ENCODE measurements around the gene C16orf54. TPM values are rescaled to one million over a fixed set of nuclear protein-coding genes. Genes with fewer than 3 reads are reported as not detected.
A peak's percentile ranks its signal among the peaks of the same experiment; 100 is the strongest.

Gene C16orf54
- total RNA-seq, 3 donors from 2014 or later (not counting 1 experiment from before 2014, with no cell fraction given): 100.0 to 172 (median 146) TPM

DNA sequence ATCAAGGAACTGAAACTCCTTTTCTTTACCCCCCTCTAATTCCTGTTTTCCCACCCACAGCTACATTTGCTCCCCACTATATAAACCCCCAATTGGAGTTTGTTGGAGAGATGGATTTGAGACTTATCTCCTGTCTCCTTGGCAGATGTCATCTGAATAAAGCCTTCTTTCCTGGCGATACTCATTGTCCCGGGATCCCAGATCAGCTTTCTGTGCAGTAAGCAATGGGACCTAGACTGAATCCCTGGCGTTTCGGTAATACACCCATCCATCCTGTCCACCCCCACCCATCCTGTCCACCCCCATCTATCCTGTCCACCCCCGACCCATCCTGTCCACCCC is 44.6 kb downstream of the C16orf54 start:
- no peak overlapping the region for H3K4me3 ChIP-seq (ENCODE audit: low read length)
- ATAC-seq (no peak), DNase-seq (no peak)
- TF ChIP-seq, protein P1, sequence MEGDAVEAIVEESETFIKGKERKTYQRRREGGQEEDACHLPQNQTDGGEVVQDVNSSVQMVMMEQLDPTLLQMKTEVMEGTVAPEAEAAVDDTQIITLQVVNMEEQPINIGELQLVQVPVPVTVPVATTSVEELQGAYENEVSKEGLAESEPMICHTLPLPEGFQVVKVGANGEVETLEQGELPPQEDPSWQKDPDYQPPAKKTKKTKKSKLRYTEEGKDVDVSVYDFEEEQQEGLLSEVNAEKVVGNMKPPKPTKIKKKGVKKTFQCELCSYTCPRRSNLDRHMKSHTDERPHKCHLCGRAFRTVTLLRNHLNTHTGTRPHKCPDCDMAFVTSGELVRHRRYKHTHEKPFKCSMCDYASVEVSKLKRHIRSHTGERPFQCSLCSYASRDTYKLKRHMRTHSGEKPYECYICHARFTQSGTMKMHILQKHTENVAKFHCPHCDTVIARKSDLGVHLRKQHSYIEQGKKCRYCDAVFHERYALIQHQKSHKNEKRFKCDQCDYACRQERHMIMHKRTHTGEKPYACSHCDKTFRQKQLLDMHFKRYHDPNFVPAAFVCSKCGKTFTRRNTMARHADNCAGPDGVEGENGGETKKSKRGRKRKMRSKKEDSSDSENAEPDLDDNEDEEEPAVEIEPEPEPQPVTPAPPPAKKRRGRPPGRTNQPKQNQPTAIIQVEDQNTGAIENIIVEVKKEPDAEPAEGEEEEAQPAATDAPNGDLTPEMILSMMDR (IDR thresholded peaks at IDR 0.05): no peak
- peaks cover 26 to 35% of the 10 kb centered on the region in 2 donors for H3K4me1 Mint-ChIP-seq
- peak overlapping the region; percentile 79 for H3K27ac ChIP-seq (ENCODE audit: low read length)
- H3K36me3 ChIP-seq (ENCODE audit: control insufficient read depth, insufficient read depth, low read length): no peaks in the 10 kb centered on the region
- WGBS (ENCODE audit: insufficient coverage): 84% methylated on average over 4 of the region's 5 CpGs
- peak overlapping the region; percentile 92 for H3K4me3 Mint-ChIP-seq
- H3K36me3 Mint-ChIP-seq: no peaks in the 10 kb centered on the region
- no peaks in the 10 kb centered on the region for H3K9me3 ChIP-seq (ENCODE audit: control insufficient read depth, insufficient read depth, low read length)
- peaks cover 0 to 3% of the 10 kb centered on the region in 2 donors for H3K27me3 Mint-ChIP-seq (ENCODE audit: low read depth in 2 of 2)
- peaks cover 32% of the 10 kb centered on the region for H3K4me1 ChIP-seq (ENCODE audit: control insufficient read depth, insufficient read depth, low read length)
- peak overlapping the region; percentile 94 to 99 for H3K27ac Mint-ChIP-seq
- H3K27me3 ChIP-seq (ENCODE audit: control insufficient read depth, insufficient read depth, low read length): no peaks in the 10 kb centered on the region
- intact Hi-C loops (cut with micrococcal nuclease): loop anchor here (1.0 to 10.0 kb wide), 5 partner anchors 56 to 306 kb away; partner anchors contain the start of genes CDIPT and KIF22
- no peaks in the 10 kb centered on the region for H3K9me3 Mint-ChIP-seq

DNA sequence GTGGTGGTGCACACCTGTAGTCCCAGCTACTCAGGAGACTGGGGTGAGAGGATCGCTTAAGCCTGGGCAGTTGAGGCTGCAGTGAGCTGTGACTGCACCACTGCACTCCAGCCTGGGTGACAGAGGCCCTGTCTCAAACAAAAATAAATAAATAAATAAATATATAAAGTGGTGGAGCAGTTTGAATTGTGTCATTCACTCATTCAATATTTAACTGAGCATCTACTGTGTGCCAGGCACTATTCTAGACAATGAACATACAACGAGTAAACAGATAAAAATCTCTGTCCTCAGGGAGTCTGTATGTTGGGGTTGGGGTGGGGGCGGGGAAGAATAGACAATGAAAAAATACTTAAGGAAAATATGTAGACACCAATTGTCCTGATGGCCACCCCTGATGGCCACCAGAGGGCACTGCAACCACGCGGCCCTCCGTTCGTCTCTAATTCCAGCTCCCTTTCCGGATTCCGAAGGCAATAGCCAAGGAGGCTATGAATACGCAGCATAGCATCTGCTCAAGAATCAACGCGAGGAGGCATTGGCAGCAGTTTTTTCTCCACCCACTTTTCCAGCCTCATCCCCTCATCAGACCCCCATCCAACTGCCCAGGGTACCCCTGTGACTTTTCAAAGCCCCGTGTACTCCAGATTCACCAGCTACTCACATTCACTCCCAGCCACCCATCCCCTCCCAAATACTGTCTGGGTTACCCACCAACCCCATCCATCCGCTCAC is 45.4 kb downstream of the C16orf54 start:
- Mint-ChIP-seq H3K27ac (peak overlapping the region; percentile 94 to 99), H3K9me3 (no peaks in the 10 kb centered on the region), H3K36me3 (no peaks in the 10 kb centered on the region), H3K4me1 (peaks cover 26 to 35% of the 10 kb centered on the region in 2 donors), H3K27me3 (ENCODE audit: low read depth in 2 of 2) (peaks cover 0 to 3% of the 10 kb centered on the region in 2 donors), H3K4me3 (peak overlapping the region; percentile 92)
- no peak overlapping the region for H3K4me3 ChIP-seq (ENCODE audit: low read length)
- intact Hi-C loops (cut with micrococcal nuclease): loop anchor here (1.0 to 10.0 kb wide), 6 partner anchors 10 to 321 kb away; partner anchors contain the start of genes CDIPT and PAGR1
- H3K9me3 ChIP-seq (ENCODE audit: control insufficient read depth, insufficient read depth, low read length): no peaks in the 10 kb centered on the region
- no peaks in the 10 kb centered on the region for H3K27me3 ChIP-seq (ENCODE audit: control insufficient read depth, insufficient read depth, low read length)
- WGBS (ENCODE audit: insufficient coverage): 25% methylated on average over 13 of the region's 14 CpGs
- H3K27ac ChIP-seq (ENCODE audit: low read length): peak overlapping the region; percentile 30
- DNase-seq: peak; percentile 75 to 92
- ATAC-seq: peak; percentile 56 to 76 (median 62)
- peaks cover 32% of the 10 kb centered on the region for H3K4me1 ChIP-seq (ENCODE audit: control insufficient read depth, insufficient read depth, low read length)
- TF ChIP-seq, protein P1 (IDR thresholded peaks at IDR 0.05): peak; percentile 90
- no peaks in the 10 kb centered on the region for H3K36me3 ChIP-seq (ENCODE audit: control insufficient read depth, insufficient read depth, low read length)

DNA sequence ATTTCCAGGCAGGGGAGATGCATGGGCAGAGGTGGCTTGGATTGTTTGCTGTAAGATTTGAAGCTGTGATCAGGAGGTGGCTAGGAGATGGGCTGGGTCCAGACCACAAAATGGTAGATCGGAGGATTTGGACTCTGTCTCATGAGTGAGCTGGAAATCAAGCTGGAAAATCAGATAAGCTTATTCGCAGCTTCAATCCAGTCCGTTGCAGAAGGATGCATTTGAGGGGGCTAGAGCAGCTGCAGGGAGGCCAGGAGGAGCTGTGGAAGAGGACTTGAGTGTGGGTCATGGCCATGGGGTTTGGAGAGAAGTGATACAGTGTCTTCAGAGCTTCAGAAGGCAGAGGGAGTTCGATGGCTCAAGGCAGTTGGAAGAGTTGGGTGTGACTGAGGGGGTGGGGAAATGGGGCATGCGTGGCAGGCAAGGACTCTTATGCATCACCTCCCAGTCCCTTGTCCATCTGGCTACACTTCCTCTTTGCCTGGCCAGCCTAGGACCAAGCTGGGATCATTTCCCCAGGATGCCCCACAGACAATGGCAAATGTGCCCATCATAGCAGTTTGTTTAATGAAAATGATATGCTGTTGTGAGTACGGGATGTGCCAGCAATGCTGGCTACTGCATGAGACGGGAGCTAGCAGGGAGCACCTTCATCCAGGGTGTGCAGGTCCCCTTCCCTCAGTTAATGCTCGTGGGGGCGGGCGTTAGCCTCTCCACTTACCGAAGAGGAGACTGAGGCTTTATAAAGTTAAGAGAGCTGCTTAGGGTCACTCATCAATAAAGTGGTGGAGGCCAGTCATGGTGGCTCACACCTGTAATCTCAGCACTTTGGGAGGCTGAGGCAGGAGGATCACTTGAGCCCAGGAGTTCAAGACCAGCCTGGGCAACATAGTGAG is 46.2 kb downstream of the C16orf54 start:
- no peak overlapping the region for H3K4me3 ChIP-seq (ENCODE audit: low read length)
- no peaks in the 10 kb centered on the region for H3K27me3 ChIP-seq (ENCODE audit: control insufficient read depth, insufficient read depth, low read length)
- no peaks in the 10 kb centered on the region for H3K36me3 ChIP-seq (ENCODE audit: control insufficient read depth, insufficient read depth, low read length)
- WGBS (ENCODE audit: insufficient coverage): 91% methylated on average over 11 of the region's 11 CpGs
- H3K9me3 ChIP-seq (ENCODE audit: control insufficient read depth, insufficient read depth, low read length): no peaks in the 10 kb centered on the region
- no peak for ATAC-seq
- Mint-ChIP-seq H3K4me3 (no peak overlapping the region), H3K4me1 (peaks cover 26 to 35% of the 10 kb centered on the region in 2 donors), H3K27ac (no peak overlapping the region), H3K9me3 (no peaks in the 10 kb centered on the region), H3K27me3 (ENCODE audit: low read depth in 2 of 2) (peaks cover 0 to 3% of the 10 kb centered on the region in 2 donors), H3K36me3 (no peaks in the 10 kb centered on the region)
- DNase-seq: no peak
- TF ChIP-seq, protein P1 (IDR thresholded peaks at IDR 0.05): no peak
- H3K4me1 ChIP-seq (ENCODE audit: control insufficient read depth, insufficient read depth, low read length): peaks cover 32% of the 10 kb centered on the region
- no peak overlapping the region for H3K27ac ChIP-seq (ENCODE audit: low read length)
- intact Hi-C loops (cut with micrococcal nuclease): loop anchor here (1.0 to 10.0 kb wide), 6 partner anchors 11 to 322 kb away; partner anchors contain the start of genes CDIPT and PAGR1
